Lower leg skin (tissue), 3 donors: ENCODE data around the gene APOD.

Experiments used
- CTCF ChIP-seq, 3 donors: fragments of 450-650 bp; IDR thresholded peaks; one replicate each; pipeline ENCODE4 v1.5.1; 2016; ENCODE audit warnings: antibody characterized with exemption in 3 of 3, mild to moderate bottlenecking in 3 of 3, moderate library complexity in 2 of 3
- POLR2A ChIP-seq, 2 donors: fragments of 450-650 bp; IDR thresholded peaks; one replicate each; pipeline ENCODE4 v1.6.1; 2016 to 2017; ENCODE audit warnings: antibody characterized with exemption in 2 of 2, mild to moderate bottlenecking in 1 of 2, moderate library complexity in 1 of 2

DNA sequence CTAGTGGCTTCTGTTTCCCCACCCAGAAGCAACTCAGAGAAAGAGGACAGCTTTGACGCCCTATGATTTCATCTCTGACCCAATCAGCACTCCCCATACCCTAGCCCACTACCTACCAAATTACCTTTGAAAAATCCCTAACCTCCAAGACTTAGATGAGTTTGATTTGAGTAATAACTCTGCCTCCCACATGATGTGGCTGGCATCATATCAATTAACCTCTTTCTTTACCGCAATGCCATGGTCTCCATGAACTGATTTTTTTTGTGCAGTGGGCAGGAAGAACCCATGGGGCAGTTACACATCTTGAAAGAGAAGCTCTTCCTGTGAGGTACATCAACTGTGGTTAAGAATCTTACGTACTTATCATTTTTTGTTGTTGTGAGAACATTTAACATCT is 25.5 kb upstream of the APOD start:
- TF ChIP-seq CTCF (IDR thresholded peaks at IDR 0.05) (no peak), POLR2A (IDR thresholded peaks at IDR 0.05) (no peak)
